GM19372 (cell line): ENCODE data around the gene PROC.
A peak's percentile ranks its signal among the peaks of the same experiment; 100 is the strongest.
"Not testable (repeated sequence)": the region's sequence is repeated elsewhere in the genome, so short reads cannot be mapped to it uniquely, and the experiment has no call there.

Experiments
- ATAC-seq: cut with Tn5 transposase; IDR thresholded peaks from one replicate; pipeline ENCODE4 v1.9.1; 2021; ENCODE audit warnings: mild to moderate bottlenecking, low read depth, moderate library complexity; ENCODE audit not compliant: unreplicated experiment

PROC gene

GRCh38 chr2:127392828-127393578, 25.2 kb upstream of the PROC start:
- no peak for ATAC-seq

- no peak for ATAC-seq
Observed at GRCh38 chr2:127394492-127394891, 23.7 kb upstream of the PROC start.

DNA sequence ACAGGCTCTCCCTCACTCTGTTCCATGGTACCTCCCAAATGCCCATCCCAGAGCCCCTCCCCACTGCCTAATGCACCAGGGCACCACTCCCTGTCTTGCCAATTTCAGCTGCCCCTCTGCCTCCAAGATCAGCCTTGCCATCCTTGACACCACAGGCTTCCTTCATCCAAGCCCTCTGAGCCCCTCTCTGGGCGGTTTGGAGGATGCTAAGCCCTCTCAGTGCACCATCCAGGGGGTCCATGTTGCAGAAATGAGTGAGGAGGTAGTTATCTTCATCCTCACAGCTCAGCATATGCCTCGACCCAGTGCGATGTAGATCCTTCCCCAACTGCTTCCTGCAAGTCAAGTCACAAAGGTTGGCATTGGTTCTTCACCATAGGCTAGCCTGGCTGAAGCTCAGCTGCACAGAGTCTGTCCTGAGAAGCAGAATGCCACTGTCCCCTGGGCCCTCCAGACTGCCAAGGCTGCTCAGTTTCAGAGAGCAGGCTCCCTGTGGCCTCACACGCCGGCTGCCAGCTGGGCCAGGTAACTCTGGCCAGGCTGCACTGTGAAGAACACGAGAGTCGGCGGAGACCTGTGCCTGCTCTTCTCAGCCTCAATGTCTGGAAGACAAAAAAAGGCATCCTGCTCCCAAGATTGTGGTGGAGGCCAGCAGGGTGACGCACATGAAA, 20.5 kb upstream of the PROC start:
- no peak for ATAC-seq

- peak; percentile 91 for ATAC-seq
Observed at GRCh38 chr2:127398239-127398590, 20.0 kb upstream of the PROC start.

DNA sequence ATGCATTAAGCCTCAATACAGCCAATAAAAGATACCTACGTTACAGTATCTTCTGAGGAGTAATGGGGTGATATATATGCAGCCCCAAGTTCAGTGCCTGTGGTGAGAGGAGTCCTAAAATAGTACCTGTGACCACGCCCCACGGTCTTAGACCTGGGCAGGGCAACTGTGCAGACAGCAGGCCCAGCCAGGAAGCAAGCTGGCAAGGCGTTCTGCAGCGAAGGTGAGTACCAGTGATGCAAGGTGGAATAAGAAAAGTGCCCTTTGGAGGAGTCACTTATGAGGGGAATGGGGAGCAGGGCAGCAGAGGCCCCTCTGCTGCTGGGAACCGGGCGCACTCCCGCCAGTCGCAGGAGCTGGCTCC, 17.7 kb upstream of the PROC start:
- ATAC-seq: no peak

- no peak for ATAC-seq
Observed at GRCh38 chr2:127400897-127401756, 17.1 kb upstream of the PROC start.

GRCh38 chr2:127401757-127402695, 16.2 kb upstream of the PROC start:
- no peak for ATAC-seq

- no peak for ATAC-seq
Observed at GRCh38 chr2:127403460-127403859, 14.8 kb upstream of the PROC start.

DNA sequence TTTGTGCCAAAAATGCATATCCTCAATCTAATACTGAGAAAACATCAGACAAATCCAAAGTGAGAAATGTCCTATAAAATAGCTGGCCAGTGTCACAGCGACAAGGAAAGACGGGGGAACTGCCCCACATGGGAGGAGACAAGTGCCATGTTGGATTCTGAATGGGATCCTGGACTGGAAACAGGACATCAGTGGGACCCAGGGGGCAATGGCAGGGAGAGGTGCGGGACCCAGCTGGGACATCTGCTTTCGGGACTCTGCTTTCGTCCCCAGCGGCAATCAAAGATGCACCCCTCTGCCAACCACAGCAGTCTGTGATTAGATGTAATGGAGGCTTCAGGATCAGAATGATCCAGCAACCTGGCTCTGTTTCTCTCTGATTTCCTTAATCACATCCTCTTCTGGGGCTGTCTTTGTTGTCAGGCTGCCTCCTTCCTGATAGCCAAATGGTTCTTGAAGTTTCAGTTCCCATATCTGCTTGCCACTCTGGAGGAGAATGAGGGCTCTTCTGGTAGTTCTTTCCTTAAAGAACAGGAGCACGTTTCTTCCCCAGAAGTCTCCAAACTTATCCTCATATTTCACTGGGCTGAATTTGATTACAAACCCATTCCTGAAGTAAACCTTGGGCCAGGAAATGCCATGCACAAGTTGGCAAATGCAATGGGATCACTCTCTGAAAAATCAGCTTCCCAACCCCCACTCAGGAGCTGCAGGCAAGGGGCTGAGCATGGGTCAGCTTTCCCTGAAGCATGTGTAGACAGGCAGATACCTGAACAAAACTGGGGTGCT, 13.6 kb upstream of the PROC start:
- no peak for ATAC-seq

GRCh38 chr2:127405255-127405610, 13.0 kb upstream of the PROC start:
- ATAC-seq: no peak

DNA sequence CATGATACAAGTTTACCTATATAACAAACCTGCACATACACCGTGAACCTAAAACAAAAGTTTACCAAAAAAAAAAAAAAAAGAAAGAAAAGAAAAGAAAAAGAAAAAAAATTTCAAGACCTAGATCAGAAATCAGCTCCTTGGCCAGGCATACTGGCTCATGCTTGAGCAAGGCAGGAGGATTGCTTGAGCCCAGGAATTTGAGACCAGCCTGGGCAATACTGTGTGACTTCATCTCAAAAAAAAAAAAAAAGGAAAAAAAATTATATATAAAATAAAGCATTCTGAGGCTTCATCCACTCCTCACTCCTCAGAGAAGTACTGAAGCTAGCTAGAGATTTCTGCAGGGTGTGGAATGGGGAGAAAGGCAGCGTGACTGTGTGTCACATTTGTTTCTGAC, 11.8 kb upstream of the PROC start:
- no peak for ATAC-seq

DNA sequence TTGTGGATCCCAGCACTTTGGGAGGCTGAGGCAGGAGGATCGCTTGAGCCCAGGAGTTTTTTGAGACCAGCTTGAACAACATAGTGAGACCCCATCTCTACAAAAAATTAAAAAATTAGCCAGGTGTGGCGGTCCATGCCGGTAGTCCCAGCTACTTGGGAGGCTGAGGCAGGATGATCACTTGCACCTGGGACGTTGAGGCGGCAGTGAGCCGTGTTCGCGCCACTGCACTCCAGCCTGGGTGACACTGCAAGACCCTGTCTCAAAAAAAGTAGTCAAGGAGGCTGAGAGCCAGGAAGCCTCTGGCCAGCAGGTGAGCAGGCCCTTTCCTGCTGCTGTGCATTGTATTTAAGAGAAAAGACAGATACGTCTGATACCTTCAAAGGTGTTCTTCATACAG, 11.1 kb upstream of the PROC start:
- no peak for ATAC-seq

- peak; percentile 4 for ATAC-seq
Observed at GRCh38 chr2:127407661-127408003, 10.6 kb upstream of the PROC start.

DNA sequence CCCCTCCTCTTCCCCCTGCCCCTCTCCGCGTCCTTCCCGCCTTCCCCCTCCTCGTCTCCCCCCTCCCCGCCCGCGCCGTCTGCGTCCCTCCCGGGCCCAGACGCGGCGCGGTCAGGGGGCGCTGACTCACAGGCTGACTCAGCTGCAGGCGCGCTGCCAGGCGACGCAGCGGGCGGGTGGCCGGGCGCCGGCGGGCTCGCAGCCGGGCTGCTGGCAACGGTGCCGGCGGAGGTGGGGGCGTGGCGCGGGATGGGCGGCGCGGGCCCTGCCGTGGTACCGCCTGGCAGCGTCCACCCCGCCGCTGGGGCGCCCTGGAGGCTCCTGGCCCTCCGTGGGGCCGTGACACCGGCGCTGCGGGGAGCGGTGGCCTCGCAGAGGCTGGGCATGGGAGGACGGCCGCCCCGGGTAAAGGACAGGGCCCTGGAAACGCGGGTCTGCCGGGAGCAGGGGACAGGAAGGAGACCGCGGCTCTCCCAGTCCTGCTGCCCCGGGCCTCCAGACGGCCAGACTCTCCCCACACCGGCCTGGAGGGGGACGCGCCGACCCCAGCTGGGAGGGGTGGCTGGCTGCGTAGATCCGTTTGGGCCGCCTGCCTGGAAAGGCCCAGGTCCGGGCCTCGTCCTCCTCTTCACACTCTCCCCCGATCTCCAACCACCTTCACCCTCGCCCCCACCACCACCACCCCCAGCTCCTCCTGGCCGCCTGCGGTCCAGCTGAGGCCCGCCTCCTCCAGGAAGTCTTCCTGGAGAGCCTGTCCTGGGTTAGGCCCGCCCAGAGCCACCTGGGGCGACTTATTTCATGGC, 10.0 kb upstream of the PROC start:
- peak; percentile 72 for ATAC-seq

DNA sequence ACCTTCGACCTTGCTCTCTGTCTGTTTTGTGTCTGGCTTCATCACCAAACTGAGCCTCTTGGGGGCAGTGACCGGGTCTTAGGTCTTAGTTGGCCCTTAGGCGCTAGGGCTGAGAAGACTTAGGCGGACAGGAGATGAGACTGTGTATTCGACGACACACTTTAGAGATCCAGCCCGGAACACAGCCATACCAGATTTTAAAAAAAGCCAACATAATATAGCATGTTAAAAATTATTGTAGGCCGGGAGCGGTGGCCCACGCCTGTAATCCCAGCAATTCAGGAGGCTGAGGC, 9.5 kb upstream of the PROC start:
- no peak for ATAC-seq

DNA sequence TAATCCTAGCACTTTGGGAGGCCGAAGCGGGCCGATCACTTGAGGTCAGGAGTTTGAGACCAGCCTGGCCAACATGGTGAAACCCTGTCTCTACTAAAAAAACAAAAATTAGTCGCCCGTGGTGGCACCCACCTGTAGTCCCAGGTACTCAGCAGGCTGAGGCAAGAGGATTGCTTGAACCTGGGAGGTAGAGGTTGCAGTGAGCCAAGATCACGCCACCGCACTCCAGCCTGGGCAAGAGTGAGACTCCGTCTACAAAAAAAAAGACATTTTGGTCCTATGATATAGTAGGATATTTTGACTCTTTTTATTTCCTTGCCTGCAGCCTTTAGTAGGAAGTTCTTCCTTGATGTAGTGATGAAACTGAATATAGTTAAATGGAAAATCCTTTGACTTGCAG, 8.5 kb upstream of the PROC start:
- ATAC-seq: not testable (repeated sequence)

- ATAC-seq: no peak
Observed at GRCh38 chr2:127410871-127411652, 7.2 kb upstream of the PROC start.

- ATAC-seq: no peak
Observed at GRCh38 chr2:127411653-127412369, 6.4 kb upstream of the PROC start.
